ENCODE results near the gene ZNF230.
A peak's percentile ranks its signal among the peaks of the same experiment; 100 is the strongest.

ZNF230 gene

GRCh38 chr19:44019498-44019897, 16.7 kb downstream of the ZNF230 start:
- TF ChIP-seq ZNF548 (tag by site-specific recombination; IDR thresholded peaks at IDR 0.05), result no peak
- TF ChIP-seq ZNF335 (tag by site-specific recombination; conservative IDR thresholded peaks at IDR 0.05), result no peak
- TF ChIP-seq ZNF112 (tag by site-specific recombination; IDR thresholded peaks at IDR 0.05), result no peak
- TF ChIP-seq KLF10 (tag by site-specific recombination; IDR thresholded peaks at IDR 0.05), result no peak
- TF ChIP-seq ZNF148 (tag by site-specific recombination; IDR thresholded peaks at IDR 0.05; ENCODE audit: borderline replicate concordance), result no peak
- no peak for TF ChIP-seq ZNF544 (tag by site-specific recombination; IDR thresholded peaks at IDR 0.05)
- no peak for TF ChIP-seq KLF17 (tag by site-specific recombination; IDR thresholded peaks at IDR 0.05)
- TF ChIP-seq ZNF292 (tag by site-specific recombination; IDR thresholded peaks at IDR 0.05; ENCODE audit: borderline replicate concordance, low read depth), result no peak
- TF ChIP-seq ZNF585B (tag by site-specific recombination; IDR thresholded peaks at IDR 0.05), result no peak
- no peak for TF ChIP-seq CTCF (tag by site-specific recombination; IDR thresholded peaks at IDR 0.05)
- no peak for TF ChIP-seq ZNF843 (tag by site-specific recombination; IDR thresholded peaks at IDR 0.05)
- no peak for TF ChIP-seq ZNF561 (tag by site-specific recombination; IDR thresholded peaks at IDR 0.05; ENCODE audit: borderline replicate concordance)
- TF ChIP-seq ZNF23 (tag by site-specific recombination; IDR thresholded peaks at IDR 0.05; ENCODE audit: borderline replicate concordance), result no peak
- no peak for TF ChIP-seq WT1 (tag by site-specific recombination; IDR thresholded peaks at IDR 0.05)
- TF ChIP-seq ZNF416 (tag by site-specific recombination; IDR thresholded peaks at IDR 0.05), result no peak
- no peak for TF ChIP-seq ZNF174 (tag by site-specific recombination; IDR thresholded peaks at IDR 0.05)
- Histone ChIP-seq H3K27ac (ENCODE audit: extremely low read depth, low read depth, low read length) (no peak overlapping the region), H3K9me3 (ENCODE audit: control insufficient read depth, insufficient read depth, low read depth, low read length) (peaks cover 9% of the 10 kb centered on the region), H3K36me3 (ENCODE audit: control insufficient read depth in 2 of 2, insufficient read depth in 1 of 2, low read length in 2 of 2) (no peaks in the 10 kb centered on the region; a peak in 2 of 3 replicates), H3K4me1 (ENCODE audit: control insufficient read depth, insufficient read depth, low read length) (no peaks in the 10 kb centered on the region), H3K4me3 (ENCODE audit: low read depth, low read length) (no peak overlapping the region)
- ChIA-PET POLR2A (interaction anchor here (0.9 kb wide), 1 partner anchor 16 kb away, joined by 3 read pairs; no protein-coding TSS in a partner anchor), CTCF (interaction anchor here (0.5 to 1.1 kb wide), 3 partner anchors 15 to 1489 kb away, joined by 3 to 5 read pairs (median 3); partner anchors contain the start of gene ZNF221)

GRCh38 chr19:44021221-44021620, 18.5 kb downstream of the ZNF230 start:
- Histone ChIP-seq H3K4me3 (ENCODE audit: low read depth, low read length) (no peak overlapping the region), H3K36me3 (ENCODE audit: control insufficient read depth in 2 of 2, insufficient read depth in 1 of 2, low read length in 2 of 2) (no peaks in the 10 kb centered on the region; a peak in 2 of 3 replicates), H3K27ac (ENCODE audit: extremely low read depth, low read depth, low read length) (no peak overlapping the region), H3K9me3 (ENCODE audit: control insufficient read depth, insufficient read depth, low read depth, low read length) (peaks cover 5% of the 10 kb centered on the region), H3K4me1 (ENCODE audit: control insufficient read depth, insufficient read depth, low read length) (peaks cover 10% of the 10 kb centered on the region; the same call in 1 of the 2 replicates)
- ChIA-PET CTCF (no interaction called here), POLR2A (no interaction called here)
- 0 out of 2 replicates have a peak, but pooled peaks have one; percentile 13 for TF ChIP-seq ZBTB21 (tag by site-specific recombination; IDR thresholded peaks at IDR 0.05)
- TF ChIP-seq, protein P1, sequence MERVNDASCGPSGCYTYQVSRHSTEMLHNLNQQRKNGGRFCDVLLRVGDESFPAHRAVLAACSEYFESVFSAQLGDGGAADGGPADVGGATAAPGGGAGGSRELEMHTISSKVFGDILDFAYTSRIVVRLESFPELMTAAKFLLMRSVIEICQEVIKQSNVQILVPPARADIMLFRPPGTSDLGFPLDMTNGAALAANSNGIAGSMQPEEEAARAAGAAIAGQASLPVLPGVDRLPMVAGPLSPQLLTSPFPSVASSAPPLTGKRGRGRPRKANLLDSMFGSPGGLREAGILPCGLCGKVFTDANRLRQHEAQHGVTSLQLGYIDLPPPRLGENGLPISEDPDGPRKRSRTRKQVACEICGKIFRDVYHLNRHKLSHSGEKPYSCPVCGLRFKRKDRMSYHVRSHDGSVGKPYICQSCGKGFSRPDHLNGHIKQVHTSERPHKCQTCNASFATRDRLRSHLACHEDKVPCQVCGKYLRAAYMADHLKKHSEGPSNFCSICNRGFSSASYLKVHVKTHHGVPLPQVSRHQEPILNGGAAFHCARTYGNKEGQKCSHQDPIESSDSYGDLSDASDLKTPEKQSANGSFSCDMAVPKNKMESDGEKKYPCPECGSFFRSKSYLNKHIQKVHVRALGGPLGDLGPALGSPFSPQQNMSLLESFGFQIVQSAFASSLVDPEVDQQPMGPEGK (tag by site-specific recombination; IDR thresholded peaks at IDR 0.05), result no peak
